ENCODE results near the gene BLCAP.
"Not testable (repeated sequence)": the region's sequence is repeated elsewhere in the genome, so short reads cannot be mapped to it uniquely, and the experiment has no call there.

The BLCAP gene

GRCh38 chr20:37513779-37514359 lies 13.8 kb downstream of the BLCAP start:
- no peak for DNase-seq (ENCODE audit: low read depth)

- peak; percentile 95 for DNase-seq (ENCODE audit: low read depth)
These were observed 15.9 kb downstream of the BLCAP start for GRCh38 chr20:37511610-37512275.

GRCh38 chr20:37510226-37510625 lies 17.4 kb downstream of the BLCAP start:
- no peak for DNase-seq (ENCODE audit: low read depth)

- no peak for DNase-seq (ENCODE audit: low read depth)
These were observed 21.4 kb downstream of the BLCAP start for GRCh38 chr20:37506152-37506725.

GRCh38 chr20:37505263-37506151 lies 22.2 kb downstream of the BLCAP start:
- no peak for DNase-seq (ENCODE audit: low read depth)

- DNase-seq (ENCODE audit: low read depth): peak; percentile 24
These were observed 23.1 kb downstream of the BLCAP start for GRCh38 chr20:37504404-37505096.

GRCh38 chr20:37503256-37503927 lies 24.3 kb downstream of the BLCAP start:
- no peak for DNase-seq (ENCODE audit: low read depth)

GRCh38 chr20:37502654-37503053 lies 25.0 kb downstream of the BLCAP start:
- DNase-seq (ENCODE audit: low read depth): no peak

- DNase-seq (ENCODE audit: low read depth): no peak
These were observed 25.7 kb downstream of the BLCAP start for GRCh38 chr20:37501940-37502339.

GRCh38 chr20:37500311-37500710 lies 27.4 kb downstream of the BLCAP start:
- no peak for DNase-seq (ENCODE audit: low read depth)

GRCh38 chr20:37498066-37498665 lies 29.5 kb downstream of the BLCAP start:
- DNase-seq (ENCODE audit: low read depth): peak; percentile 43

GRCh38 chr20:37494796-37495195 lies 32.9 kb downstream of the BLCAP start:
- no peak for DNase-seq (ENCODE audit: low read depth)

GRCh38 chr20:37494301-37494700 lies 33.4 kb downstream of the BLCAP start:
- DNase-seq (ENCODE audit: low read depth): no peak

- no peak for DNase-seq (ENCODE audit: low read depth)
These were observed 34.7 kb downstream of the BLCAP start for GRCh38 chr20:37492945-37493344.

GRCh38 chr20:37492096-37492625 lies 35.5 kb downstream of the BLCAP start:
- no peak for DNase-seq (ENCODE audit: low read depth)

- DNase-seq (ENCODE audit: low read depth): no peak
These were observed 36.9 kb downstream of the BLCAP start for GRCh38 chr20:37490663-37491350.

GRCh38 chr20:37486209-37486608 lies 41.5 kb downstream of the BLCAP start:
- not testable (repeated sequence) for DNase-seq (ENCODE audit: low read depth)

- no peak for DNase-seq (ENCODE audit: low read depth)
These were observed 43.3 kb downstream of the BLCAP start for GRCh38 chr20:37484331-37484730.

GRCh38 chr20:37481610-37482009 lies 46.1 kb downstream of the BLCAP start:
- DNase-seq (ENCODE audit: low read depth): no peak

- no peak for DNase-seq (ENCODE audit: low read depth)
These were observed 46.8 kb downstream of the BLCAP start for GRCh38 chr20:37480919-37481318.

All from EH (cell line).